KOPT-K1 (cell line): ENCODE data around the gene ZNF664.

ENCODE experiments used
- H3K27ac ChIP-seq: fragments of 200-600 bp; sonication (generic); 2 replicates; pipeline ENCODE4 v1.5.1; 2016; ENCODE audit warnings: antibody characterized with exemption, mild to moderate bottlenecking, low read depth, low read length; ENCODE audit not compliant: poor library complexity, severe bottlenecking
- H3K36me3 ChIP-seq: fragments of 200-600 bp; sonication (generic); 2 replicates; pipeline ENCODE4 v1.5.1; 2017; ENCODE audit warnings: antibody characterized with exemption, mild to moderate bottlenecking, low read length, moderate library complexity; ENCODE audit not compliant: insufficient read depth
- H3K9me3 ChIP-seq: fragments of 200-600 bp; sonication (generic); 2 replicates; pipeline ENCODE4 v1.5.1; 2017; ENCODE audit warnings: antibody characterized with exemption, low read length, mild to moderate bottlenecking; ENCODE audit not compliant: insufficient read depth, poor library complexity, severe bottlenecking

Gene ZNF664

DNA sequence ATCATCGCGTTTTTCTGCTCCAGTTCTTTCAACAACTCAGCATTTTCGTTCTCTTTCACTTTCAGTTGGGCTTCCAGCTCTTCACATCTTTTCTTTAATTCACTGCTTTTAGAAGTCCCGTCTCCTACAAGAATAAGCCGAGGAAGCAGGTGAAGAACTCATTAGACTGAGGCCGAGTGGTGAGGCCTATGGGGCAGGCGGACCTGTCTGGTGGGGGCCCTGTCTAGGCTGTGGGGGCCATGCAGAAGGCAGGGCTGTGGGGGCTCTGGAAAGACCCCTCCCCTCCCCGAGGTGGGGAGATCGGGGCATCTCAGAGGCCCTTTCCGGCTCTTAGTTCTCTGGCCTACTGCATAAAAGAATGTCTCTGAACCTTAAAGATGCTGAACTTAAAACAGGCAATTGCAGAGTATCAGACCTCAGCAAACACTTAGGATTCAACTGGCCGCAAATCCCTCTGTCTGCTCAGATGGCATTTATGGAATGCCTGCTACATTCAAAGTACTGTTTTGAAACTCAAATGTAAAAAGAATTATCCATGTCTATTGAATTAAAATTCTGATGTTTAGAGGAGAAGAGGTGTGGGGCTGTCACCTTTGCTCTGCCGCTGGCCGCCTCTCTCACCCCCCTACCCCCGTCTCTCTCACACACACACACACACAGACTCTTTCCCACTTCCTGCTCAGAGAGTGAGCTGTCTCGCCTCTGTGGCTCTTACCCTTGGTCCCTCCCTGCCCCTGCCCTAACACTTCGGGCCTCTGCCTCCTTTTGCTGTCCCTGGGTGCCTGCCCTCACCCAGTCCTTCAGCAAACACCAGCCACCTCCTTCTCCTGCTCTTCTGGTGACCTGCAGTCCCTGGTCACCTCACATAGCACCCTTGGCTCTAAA, 35.1 kb upstream of the ZNF664 start:
- Histone ChIP-seq H3K27ac (peak overlapping the region; percentile 77), H3K36me3 (peaks cover 32% of the 10 kb centered on the region; the same call in 1 of the 2 replicates), H3K9me3 (no peaks in the 10 kb centered on the region)

DNA sequence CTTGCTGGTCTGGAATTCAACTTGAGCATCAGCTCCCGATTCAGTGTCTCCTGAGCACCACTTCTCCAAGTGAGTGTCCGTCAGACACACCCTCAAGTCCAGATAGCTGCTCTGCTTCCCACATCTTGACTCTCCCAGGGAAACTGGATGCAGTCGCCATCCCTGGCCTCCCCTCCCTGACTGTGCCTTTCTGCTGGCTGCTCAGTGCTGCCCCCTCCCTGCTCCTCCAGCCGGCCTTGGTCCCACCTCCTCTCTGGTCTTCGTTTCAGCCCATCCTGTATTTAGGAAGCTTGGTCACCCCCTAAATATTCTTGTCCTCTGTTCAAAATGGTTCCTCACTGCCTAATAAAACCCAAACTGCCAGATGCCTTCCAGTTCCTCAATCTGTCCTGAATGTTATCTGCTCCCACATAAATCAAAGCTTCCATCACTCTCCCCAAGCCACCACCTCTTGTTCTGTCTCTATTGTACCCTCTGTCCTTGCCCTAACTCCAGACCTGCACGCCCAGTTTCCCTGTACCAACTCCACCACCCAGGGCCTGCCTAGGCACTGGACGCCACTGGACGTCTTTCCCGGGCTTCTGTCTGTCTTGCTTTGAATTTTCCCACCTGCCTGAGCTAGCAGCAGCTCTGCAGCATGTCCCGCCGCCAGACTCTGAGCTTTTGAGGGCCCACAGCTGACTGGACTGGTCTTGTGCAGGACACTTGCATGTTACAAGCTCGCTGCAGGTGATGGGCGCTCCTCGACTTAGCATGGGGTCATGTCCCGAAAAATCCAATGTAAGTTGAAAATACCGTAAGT, 34.1 kb upstream of the ZNF664 start:
- Histone ChIP-seq H3K27ac (peak overlapping the region; percentile 77), H3K36me3 (peaks cover 32% of the 10 kb centered on the region; the same call in 1 of the 2 replicates), H3K9me3 (no peaks in the 10 kb centered on the region)

DNA sequence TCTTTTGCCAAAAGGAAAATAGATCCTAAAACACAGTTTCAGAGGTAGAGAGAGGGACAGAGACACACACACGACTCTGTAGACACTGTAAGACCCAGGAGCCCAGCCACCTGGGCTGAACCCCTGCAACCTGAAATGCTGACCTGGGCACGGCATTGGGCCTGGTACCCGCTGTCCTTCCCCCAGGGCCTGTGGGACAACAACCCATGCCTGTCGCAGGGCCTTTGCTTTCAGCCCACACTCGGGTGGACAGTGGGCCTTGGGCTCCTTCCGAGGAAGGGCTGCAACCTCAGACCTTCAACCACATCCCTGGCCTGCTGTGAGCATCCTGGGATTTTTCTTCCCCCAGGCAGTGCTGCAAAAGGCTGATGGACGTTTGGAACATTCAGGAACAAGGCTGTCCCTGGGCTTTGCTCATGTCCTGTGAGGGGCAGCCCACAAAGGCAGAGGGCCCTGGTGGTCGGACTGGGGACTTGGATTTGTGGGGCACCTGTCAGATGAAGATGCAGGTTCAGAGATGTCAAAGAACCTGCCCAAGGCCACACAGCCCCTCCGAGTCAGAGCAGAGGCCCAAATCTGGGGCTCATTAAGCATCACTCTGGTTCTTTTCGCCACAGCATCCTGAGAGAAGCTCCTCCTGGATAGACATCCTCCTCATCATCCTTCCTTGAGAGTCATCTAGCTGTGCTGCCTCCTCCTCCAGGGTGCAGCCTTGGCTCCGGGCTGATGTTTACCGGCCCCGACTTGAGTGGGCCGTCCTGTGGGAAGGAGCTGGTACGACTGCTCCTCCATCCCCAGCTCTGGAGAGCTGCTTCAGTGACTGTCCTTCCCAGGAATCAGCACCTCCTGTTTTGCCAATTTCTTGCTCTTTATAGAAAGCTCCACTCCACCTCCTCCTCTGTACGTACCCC, 33.0 kb upstream of the ZNF664 start:
- Histone ChIP-seq H3K9me3 (no peaks in the 10 kb centered on the region), H3K36me3 (peaks cover 33% of the 10 kb centered on the region), H3K27ac (no peak overlapping the region)

DNA sequence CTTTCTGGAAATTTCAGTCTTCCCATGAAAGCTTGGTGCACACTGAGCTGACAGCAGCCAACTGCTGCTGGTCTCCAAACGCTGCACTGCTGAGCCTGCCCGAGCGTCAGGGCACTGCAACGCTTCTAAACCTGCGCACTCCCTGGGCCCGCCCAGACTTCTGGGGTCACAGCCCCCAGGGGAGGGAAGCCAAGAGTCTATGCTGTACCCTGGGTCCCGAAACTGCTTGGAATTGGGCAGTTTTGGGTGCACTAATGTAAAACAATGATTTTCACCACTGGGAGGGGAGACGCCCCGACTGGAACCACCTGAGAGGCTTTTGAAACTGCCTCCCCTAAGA, 32.4 kb upstream of the ZNF664 start:
- Histone ChIP-seq H3K9me3 (no peaks in the 10 kb centered on the region), H3K36me3 (peaks cover 37% of the 10 kb centered on the region), H3K27ac (no peak overlapping the region)

DNA sequence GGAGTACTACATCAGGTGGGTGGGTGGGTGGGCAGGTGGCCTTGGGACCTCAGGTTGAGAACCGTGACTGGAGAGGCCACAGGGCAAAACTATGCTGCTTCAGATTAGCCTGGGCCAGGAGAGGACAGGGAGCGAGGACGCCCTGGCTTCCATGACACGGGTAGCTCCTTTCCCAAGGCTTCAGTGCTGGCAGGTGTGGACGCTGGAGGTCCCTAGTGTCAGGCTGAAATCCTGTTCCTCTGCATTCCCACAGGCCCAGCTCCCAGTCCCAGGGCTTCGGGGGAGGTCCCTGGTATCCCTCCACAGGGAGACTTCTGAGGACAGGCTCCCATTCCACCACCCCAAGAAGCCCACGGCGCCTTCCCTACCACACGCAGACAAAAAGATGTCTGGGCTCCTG, 32.0 kb upstream of the ZNF664 start:
- H3K36me3 ChIP-seq = peaks cover 37% of the 10 kb centered on the region
- H3K9me3 ChIP-seq = no peaks in the 10 kb centered on the region
- no peak overlapping the region for H3K27ac ChIP-seq

DNA sequence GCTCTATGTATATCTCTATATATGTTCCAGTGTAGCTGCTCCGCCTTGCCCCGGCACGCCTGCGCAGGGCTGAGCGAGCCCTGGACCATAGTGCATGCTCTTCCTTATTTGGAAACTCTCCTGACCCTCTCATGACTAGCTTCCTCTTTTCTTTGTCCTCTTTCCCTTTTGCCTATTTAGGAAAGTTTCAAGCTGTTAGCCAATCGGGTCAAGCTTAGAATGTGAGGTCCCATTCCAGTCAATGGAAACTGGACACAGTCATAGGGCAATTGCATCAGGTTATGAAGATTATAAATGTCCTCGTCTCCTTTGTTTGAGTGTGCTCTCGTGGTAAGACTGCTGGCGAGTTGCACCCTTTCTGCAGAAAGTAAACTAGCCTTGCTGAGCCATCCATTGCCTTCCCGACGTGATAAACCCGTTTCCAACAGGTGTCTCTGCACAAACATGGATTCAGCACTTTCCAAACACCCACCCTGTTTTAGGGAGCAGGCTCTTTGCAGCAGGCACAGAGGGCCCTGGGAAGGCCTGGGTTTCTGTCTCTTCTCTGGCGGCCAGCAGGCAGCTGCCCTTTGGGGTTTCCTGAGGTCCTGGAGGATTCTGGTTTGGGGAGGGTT, 31.3 kb upstream of the ZNF664 start:
- no peak overlapping the region for H3K27ac ChIP-seq
- no peaks in the 10 kb centered on the region for H3K9me3 ChIP-seq
- peaks cover 31% of the 10 kb centered on the region for H3K36me3 ChIP-seq

DNA sequence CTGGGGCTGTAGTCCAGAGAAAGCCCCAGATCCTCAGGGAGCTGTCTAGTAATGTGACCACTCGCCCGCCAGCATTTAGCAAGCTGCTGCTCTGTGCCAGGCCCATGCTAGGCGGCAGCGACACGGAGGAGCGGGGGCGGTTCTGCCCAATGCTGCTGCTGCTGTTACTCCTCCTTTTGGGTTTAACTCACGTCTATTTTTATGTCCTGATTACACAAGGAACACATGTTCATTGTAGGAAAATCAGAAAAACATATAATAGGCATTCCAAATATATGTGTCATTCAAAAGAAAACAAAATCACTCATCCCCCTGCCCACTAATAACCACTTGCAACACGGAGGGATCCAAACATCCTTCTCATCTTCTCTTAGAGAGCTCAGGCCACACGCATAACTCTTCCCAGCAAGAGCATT, 30.8 kb upstream of the ZNF664 start:
- H3K9me3 ChIP-seq = no peaks in the 10 kb centered on the region
- H3K36me3 ChIP-seq = peaks cover 30% of the 10 kb centered on the region
- no peak overlapping the region for H3K27ac ChIP-seq

DNA sequence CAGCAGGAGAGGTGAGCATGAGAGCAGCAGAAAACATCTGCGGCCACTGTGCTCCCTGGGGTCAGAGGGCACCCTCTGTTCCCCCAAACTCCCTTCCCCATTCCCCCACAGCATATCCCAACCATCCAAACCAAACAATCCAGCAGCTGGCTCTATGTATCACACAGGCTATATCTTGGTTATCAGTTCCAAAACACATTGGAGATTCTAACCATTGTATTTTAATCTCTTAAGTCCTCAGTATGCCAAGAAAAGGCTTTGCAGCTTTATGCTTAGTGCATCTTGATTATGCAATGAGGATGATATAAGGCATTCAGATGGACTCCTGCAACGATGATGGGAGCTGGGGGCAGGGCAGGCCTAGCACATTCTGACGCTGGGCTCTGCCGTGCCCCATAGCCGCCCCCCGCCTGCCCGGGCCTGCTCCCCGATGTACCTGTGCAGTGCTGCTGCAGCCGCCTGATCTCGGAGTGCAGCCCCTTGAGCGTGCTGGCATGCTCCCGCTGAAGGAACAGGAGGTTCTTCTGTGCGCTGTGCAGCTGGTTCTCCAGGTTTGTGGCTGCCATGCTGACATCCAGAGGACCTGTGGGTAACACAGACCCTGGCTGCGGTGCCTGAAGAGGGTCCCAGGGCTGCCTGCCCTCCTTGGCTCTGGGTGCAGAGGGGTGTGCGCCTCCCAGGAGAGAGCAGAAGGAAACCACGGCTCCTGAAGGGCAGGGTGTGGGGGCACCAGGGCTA, 29.9 kb upstream of the ZNF664 start:
- Histone ChIP-seq H3K9me3 (no peaks in the 10 kb centered on the region), H3K36me3 (peaks cover 30% of the 10 kb centered on the region), H3K27ac (peak overlapping the region; percentile 64)

DNA sequence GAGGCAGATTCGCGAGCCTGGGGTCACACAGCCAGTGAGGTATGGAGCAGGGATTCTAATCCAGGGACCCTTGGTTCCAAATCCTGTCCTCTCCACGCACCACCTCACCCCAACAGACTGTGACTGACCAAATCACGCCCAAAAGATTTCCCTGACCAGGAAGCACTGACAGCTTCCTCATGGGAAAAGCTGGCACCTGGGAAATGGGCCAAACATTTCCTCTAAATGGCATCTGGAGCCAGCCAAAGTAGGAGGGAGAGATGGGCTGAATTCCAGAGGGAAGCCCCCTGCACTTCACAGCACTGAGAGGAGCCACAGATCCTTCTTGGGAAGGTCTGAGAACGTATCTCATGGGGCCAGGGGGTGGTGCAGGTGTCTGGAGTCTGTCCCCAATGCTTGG, 29.2 kb upstream of the ZNF664 start:
- Histone ChIP-seq H3K27ac (peak overlapping the region; percentile 64), H3K9me3 (no peaks in the 10 kb centered on the region), H3K36me3 (peaks cover 30% of the 10 kb centered on the region)

DNA sequence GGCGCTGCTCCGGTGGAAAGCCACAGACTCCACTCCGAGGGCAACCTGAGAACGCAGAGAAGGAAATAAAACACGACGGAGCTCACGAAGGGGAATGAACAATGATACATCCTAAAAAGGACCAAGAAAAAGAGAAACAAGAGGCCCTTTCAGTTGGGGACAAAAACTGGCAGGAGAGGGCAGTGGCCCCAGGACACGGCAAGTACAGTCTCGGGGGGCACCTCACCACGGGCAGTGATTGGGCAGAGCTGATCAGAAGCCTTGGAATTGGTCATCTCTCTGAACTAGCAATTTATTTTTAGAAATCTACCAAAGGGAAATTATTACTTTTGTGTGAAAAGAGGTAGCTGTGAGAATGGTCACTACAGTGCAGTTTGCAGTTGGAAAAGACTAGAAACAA, 28.3 kb upstream of the ZNF664 start:
- peak overlapping the region; percentile 64 for H3K27ac ChIP-seq
- H3K36me3 ChIP-seq = peaks cover 27% of the 10 kb centered on the region
- no peaks in the 10 kb centered on the region for H3K9me3 ChIP-seq

DNA sequence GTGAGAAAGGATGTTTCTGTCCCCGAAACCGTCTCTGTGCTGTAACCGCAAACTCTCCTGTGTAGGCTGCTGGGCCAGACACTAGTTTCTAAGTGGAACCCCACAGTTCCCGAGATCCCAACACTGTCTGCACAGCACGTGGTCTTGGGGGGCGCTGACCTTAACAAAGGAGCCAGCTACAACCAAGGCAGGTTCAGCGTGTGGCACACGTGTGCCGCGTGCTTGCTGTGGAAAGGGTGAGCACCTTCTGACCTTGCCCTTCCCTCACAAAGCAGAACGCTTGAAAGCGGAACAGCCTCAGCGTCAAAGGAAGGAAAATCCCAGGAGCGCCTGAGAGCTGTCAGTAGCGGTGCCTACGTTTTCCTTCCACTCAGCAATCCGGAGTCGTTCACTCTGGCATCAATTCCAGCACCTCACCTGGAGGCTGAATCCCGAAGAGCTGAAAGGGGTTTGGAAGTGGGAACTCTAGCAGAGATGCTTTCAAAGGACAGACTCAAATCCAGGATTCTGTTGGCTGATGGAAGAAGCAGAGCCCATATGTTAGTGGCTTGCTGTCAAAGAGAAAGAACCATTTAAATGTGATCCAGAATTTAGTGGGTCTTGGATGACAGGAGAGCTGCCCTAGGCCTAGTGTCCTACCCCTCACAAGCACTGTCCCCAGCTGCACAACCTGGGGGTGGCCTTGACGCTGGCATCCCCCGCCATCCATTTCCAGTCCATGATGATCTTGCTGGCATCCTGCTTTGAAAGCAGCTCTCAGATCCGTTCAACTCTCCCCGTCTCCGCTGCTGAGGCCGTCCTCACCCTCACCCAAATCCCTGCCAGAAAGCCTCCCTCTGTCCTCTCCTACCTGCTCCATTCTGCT, 27.5 kb upstream of the ZNF664 start:
- Histone ChIP-seq H3K27ac (peak overlapping the region; percentile 64), H3K9me3 (no peaks in the 10 kb centered on the region), H3K36me3 (peaks cover 21% of the 10 kb centered on the region)

DNA sequence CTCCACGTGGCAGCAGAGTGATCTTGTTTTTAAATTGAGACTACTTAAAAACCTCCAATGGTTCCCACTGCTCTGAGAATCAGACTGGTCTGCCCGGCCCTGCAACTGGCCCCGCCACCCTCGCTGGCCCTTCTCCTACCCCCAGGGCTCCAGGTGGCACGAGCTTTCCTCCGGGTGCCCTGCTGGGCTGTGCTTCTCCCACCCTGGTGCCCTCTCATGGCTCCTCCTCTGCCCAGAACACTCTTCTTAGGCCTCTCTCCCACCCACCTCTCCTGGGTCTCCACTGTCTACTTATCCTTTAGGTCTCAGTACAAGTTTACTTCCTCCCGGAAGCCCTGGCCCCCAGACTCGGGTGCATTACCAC, 26.9 kb upstream of the ZNF664 start:
- Histone ChIP-seq H3K36me3 (peaks cover 19% of the 10 kb centered on the region), H3K27ac (peak overlapping the region; percentile 31), H3K9me3 (no peaks in the 10 kb centered on the region)
